GM12864 (cell line): ENCODE results near the gene DRD2.

Experiments
- DNase-seq: peaks from one replicate; pipeline ENCODE4 v3.0.0-alpha.2; 2011; ENCODE audit warnings: low read depth
- H3K4me3 ChIP-seq: 2 replicates; pipeline ENCODE4 v1.5.1; 2011; ENCODE audit warnings: mild to moderate bottlenecking, low read depth, low read length, control low read depth
- TF ChIP-seq, protein P1 (sequence below): IDR thresholded peaks from 2 replicates; pipeline ENCODE4 v1.5.1; 2011; ENCODE audit warnings: low read depth, mild to moderate bottlenecking, moderate library complexity, low read length, control low read depth, inconsistent platforms; ENCODE audit errors: missing control alignments

The DRD2 gene

DNA sequence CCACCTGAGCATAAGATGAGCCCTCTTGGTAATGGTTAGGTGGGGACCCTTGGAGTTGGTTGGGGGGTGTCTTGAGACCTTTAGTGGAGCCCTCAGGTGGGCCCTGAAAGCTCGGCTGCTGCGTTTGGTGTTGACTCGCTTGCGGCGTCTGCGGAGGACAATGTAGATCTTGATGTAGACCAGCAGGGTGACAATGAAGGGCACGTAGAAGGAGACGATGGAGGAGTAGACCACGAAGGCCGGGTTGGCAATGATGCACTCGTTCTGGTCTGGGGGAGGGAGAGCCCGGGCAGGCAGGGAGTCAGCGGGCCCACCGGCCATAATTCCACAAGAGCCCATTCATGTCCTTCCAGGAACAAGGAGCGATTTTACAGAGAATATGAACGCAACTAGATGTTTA lies 59.9 kb downstream of the DRD2 start:
- TF ChIP-seq, protein P1, sequence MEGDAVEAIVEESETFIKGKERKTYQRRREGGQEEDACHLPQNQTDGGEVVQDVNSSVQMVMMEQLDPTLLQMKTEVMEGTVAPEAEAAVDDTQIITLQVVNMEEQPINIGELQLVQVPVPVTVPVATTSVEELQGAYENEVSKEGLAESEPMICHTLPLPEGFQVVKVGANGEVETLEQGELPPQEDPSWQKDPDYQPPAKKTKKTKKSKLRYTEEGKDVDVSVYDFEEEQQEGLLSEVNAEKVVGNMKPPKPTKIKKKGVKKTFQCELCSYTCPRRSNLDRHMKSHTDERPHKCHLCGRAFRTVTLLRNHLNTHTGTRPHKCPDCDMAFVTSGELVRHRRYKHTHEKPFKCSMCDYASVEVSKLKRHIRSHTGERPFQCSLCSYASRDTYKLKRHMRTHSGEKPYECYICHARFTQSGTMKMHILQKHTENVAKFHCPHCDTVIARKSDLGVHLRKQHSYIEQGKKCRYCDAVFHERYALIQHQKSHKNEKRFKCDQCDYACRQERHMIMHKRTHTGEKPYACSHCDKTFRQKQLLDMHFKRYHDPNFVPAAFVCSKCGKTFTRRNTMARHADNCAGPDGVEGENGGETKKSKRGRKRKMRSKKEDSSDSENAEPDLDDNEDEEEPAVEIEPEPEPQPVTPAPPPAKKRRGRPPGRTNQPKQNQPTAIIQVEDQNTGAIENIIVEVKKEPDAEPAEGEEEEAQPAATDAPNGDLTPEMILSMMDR, result no peak
- DNase-seq, result no peak
- H3K4me3 ChIP-seq, result no peak overlapping the region

DNA sequence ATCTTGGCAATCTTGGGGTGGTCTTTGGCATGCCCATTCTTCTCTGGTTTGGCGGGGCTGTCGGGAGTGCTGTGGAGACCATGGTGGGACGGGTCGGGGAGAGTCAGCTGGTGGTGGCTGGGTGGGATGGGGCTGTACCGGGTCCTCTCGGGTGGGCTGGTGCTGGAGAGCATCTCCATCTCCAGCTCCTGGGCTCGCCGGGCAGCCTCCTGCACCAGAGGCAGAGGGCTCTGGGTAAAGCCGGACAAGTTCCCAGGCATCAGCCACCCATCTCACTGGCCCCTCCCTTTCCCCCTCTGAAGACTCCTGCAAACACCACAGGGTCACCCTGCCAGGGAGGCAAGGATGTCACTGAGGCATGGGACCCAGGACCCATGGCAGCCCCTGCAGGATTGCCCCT lies 62.5 kb downstream of the DRD2 start:
- no peak for DNase-seq
- TF ChIP-seq, protein P1, result no peak
- no peak overlapping the region for H3K4me3 ChIP-seq

DNA sequence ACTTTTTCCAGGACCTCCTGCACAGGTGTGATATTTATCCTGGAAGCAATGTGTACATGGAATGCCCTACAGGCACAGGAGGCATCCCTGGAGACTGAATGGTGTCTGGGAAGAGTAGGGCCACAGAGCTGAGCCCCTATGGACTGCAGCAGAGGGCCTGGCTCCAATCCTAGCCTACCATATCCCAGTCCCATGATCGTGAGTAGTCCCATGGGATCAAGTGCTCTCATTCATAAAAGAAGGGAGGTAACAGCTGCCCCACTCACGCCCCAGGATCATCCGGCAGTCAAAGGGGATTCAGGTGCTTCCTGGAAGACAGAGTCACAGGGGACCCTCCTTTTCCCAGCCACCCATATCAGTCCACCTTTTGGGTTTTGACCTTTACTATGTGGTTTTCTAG lies 63.7 kb downstream of the DRD2 start:
- no peak for DNase-seq
- no peak overlapping the region for H3K4me3 ChIP-seq
- TF ChIP-seq, protein P1, result no peak

DNA sequence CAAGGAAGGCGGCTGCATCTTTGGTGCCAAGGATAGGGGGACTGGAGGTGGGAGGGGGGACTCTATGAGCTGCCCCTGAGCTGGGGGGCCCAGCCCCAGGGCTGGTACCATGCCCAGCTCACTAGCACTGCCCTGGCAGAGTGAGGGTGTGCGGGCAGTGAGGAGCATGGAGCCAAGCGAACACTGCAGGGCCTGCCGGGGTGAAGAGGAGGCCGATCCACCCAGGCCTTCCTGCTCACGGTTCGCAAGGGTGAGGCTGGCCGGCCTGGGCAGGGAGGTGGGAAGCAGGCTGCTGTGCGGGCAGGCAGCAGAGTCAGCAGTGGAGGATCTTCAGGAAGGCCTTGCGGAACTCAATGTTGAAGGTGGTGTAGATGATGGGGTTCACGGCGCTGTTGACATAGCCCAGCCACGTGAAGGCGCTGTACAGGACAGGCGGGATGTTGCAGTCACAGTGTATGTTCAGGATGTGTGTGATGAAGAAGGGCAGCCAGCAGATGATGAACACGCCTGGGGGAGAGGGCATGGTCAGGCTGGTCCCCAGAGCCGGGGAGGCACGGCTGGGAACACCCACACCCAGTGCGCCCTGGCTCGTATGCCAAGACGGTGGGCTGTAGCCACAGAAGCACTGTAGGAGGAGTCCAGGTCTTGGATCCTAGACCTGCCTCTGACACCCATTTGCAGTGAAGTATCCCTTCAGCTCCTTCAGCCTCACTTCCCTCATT lies 64.6 kb downstream of the DRD2 start:
- DNase-seq, result no peak
- H3K4me3 ChIP-seq, result no peak overlapping the region
- TF ChIP-seq, protein P1, result no peak

DNA sequence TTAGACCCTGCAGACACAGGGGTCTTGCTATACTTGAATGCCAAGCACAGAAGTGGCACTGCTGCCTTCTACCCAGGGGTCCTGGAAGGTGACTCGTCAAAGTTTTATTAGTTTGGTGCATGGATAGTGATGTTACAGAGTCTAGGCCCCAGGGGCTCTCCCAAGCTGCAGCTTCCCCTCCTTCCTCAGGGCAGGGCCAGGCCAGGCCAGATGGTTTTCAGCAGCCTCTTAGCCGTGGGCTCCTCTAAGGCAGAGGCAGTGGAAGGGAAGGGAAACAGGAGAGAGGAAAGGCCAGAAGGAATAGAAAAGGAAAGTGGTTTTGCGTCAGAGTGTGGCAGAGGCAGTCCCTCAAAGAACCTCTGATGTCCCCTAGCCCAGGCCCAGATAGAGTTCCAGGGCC lies 65.7 kb downstream of the DRD2 start:
- TF ChIP-seq, protein P1, result no peak
- DNase-seq, result no peak
- no peak overlapping the region for H3K4me3 ChIP-seq

DNA sequence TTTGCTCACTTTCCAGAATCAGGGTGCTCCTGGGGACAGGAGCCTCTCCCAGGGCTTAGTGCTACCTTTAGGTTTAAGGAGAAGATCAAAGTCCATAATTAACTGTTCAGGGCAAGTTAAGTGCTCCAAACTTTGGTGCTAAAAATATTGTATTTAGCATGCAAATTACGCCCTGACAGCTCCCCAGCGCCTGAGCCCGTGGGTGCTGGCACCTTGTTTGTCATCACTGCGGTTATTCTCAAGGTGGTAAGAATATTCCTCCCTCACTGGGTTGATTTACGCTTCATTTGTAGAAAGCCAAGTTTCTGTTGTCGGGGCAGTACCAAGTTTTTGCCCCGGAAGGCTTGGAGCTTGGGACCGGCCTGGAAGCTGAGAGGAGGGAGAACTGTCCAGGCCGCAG lies 66.3 kb downstream of the DRD2 start:
- TF ChIP-seq, protein P1, result no peak
- no peak for DNase-seq
- no peak overlapping the region for H3K4me3 ChIP-seq

DNA sequence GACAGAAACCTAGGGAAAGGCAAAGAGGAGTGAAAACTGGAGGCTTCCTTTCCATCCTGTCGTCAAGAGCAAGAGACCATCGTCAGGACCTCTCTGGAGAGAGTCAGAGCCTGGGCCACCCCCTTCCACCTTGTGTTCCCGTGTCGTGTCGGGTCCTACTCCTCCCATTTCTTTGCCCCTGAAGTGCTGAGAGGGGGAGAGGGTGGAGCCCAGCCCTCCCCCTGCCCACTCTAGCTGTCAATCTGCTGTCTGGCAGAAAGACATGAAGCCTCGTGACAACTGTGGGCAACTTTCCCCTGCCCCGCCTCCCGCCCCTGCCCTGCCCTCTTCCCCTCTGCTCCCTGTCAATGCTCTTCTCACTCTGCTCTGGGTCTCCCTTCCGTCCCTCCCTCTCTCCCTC lies 67.0 kb downstream of the DRD2 start:
- TF ChIP-seq, protein P1, result no peak

More for the DNA sequence above, 67.0 kb downstream of the DRD2 start:
- no peak for DNase-seq
- H3K4me3 ChIP-seq, result no peak overlapping the region
